Smooth muscle cell (in vitro differentiated cells): Measurements from ENCODE around the gene ANKRD9. TPM values are rescaled to one million over a fixed set of nuclear protein-coding genes. Genes with fewer than 3 reads are reported as not detected.

ENCODE experiments used
- DNase-seq: peaks from one replicate; lab custom pipeline; 2025; ENCODE audit not compliant: unreplicated experiment; lab: John Stamatoyannopoulos, UW
- H2AFZ ChIP-seq: fragments of 200-600 bp; sonication (generic); 2 replicates; pipeline ENCODE4 v1.6.0; 2016; ENCODE audit warnings: antibody characterized with exemption, low read depth, mild to moderate bottlenecking
- H3F3A ChIP-seq: fragments of 200-600 bp; sonication (generic); 2 replicates; pipeline ENCODE4 v1.6.0; 2017; ENCODE audit warnings: antibody characterized with exemption, low read depth
- H3K27ac ChIP-seq: fragments of 200-600 bp; sonication (generic); 2 replicates; pipeline ENCODE4 v1.5.1; 2016; ENCODE audit warnings: low read depth, mild to moderate bottlenecking
- H3K27me3 ChIP-seq: fragments of 200-600 bp; sonication (generic); 2 replicates; pipeline ENCODE4 v1.6.1; 2016; ENCODE audit warnings: low read depth, mild to moderate bottlenecking
- H3K36me3 ChIP-seq: fragments of 200-600 bp; sonication (generic); 2 replicates; pipeline ENCODE4 v1.5.1; 2016; ENCODE audit warnings: low read depth
- H3K4me1 ChIP-seq: fragments of 200-600 bp; sonication (generic); 2 replicates; pipeline ENCODE4 v1.5.1; 2016; ENCODE audit warnings: low read depth
- H3K4me2 ChIP-seq: fragments of 200-600 bp; sonication (generic); 2 replicates; pipeline ENCODE4 v1.6.0; 2016; ENCODE audit warnings: mild to moderate bottlenecking
- H3K4me3 ChIP-seq: fragments of 200-600 bp; sonication (generic); 2 replicates; pipeline ENCODE4 v1.5.1; 2016; ENCODE audit warnings: mild to moderate bottlenecking
- H3K79me2 ChIP-seq: fragments of 200-600 bp; sonication (generic); 2 replicates; pipeline ENCODE4 v1.6.0; 2016; ENCODE audit warnings: low read depth, mild to moderate bottlenecking
- H3K9ac ChIP-seq: fragments of 200-600 bp; sonication (generic); 2 replicates; pipeline ENCODE4 v1.6.0; 2016; ENCODE audit warnings: low read depth
- H3K9me3 ChIP-seq: fragments of 200-600 bp; sonication (generic); replicated peaks from 2 replicates; pipeline ENCODE4 v1.5.1; 2016; ENCODE audit warnings: low read depth
- H4K20me1 ChIP-seq: fragments of 200-600 bp; sonication (generic); 2 replicates; pipeline ENCODE4 v1.6.0; 2016; ENCODE audit warnings: low read depth
- CTCF ChIP-seq: fragments of 200-600 bp; sonication (generic); IDR thresholded peaks from 2 replicates; pipeline ENCODE4 v1.5.1; 2017; ENCODE audit warnings: borderline replicate concordance, mild to moderate bottlenecking, antibody characterized with exemption; ENCODE audit not compliant: insufficient read depth, poor library complexity, severe bottlenecking
- WGBS: methylation state at CpG from one replicate; pipeline ENCODE4 v1.1.7; 2016; ENCODE audit warnings: low lambda C conversion rate; 5-methylcytosine and 5-hydroxymethylcytosine counted together
- polyA plus RNA-seq: library from polyadenylated mRNA; unstranded; fragments of >200 nt; fragmentation: Nextera tagmentation; extraction: Ambion mirVana; gene quantifications from 2 replicates; pipeline ENCODE4 v1.2.1, GENCODE V29; 2016
- total RNA-seq: library from RNA; depleted of rRNA; stranded (reverse); fragments of >200 nt; gene quantifications from 2 replicates; pipeline ENCODE4 v1.2.3, GENCODE V29; 2014

Gene ANKRD9
- total and polyA plus RNA-seq, 2 experiments from 2014 or later = 17.2 to 38.9 TPM

- WGBS = 70% methylated on average over 3 of the region's 3 CpGs
- no peak for DNase-seq
- Histone ChIP-seq H3K4me1 (no peaks in the 10 kb centered on the region), H3K36me3 (no peaks in the 10 kb centered on the region), H3K27me3 (no peaks in the 10 kb centered on the region), H3K27ac (no peak overlapping the region), H3K4me3 (no peak overlapping the region), H4K20me1 (no peaks in the 10 kb centered on the region), H3K79me2 (no peaks in the 10 kb centered on the region), H2AFZ (no peak overlapping the region), H3F3A (no peaks in the 10 kb centered on the region), H3K4me2 (no peak overlapping the region), H3K9ac (no peak overlapping the region), H3K9me3 (no peaks in the 10 kb centered on the region)
- TF ChIP-seq CTCF = no peak
Measured at GRCh38 chr14:102532204-102532658, 22.7 kb upstream of the ANKRD9 start.

GRCh38 chr14:102530828-102531478, 21.4 kb upstream of the ANKRD9 start:
- 81% methylated on average over 13 of the region's 13 CpGs for WGBS
- no peak overlapping the region for H2AFZ ChIP-seq
- no peak overlapping the region for H3K4me2 ChIP-seq
- no peaks in the 10 kb centered on the region for H3K9me3 ChIP-seq
- no peaks in the 10 kb centered on the region for H3F3A ChIP-seq
- no peak for DNase-seq
- H3K36me3 ChIP-seq = no peaks in the 10 kb centered on the region
- no peak overlapping the region for H3K4me3 ChIP-seq
- H3K79me2 ChIP-seq = no peaks in the 10 kb centered on the region
- no peak for TF ChIP-seq CTCF
- H3K27me3 ChIP-seq = no peaks in the 10 kb centered on the region
- no peak overlapping the region for H3K9ac ChIP-seq
- no peak overlapping the region for H3K27ac ChIP-seq
- H4K20me1 ChIP-seq = no peaks in the 10 kb centered on the region
- H3K4me1 ChIP-seq = no peaks in the 10 kb centered on the region

GRCh38 chr14:102528431-102529170, 19.0 kb upstream of the ANKRD9 start:
- Histone ChIP-seq H3K36me3 (no peaks in the 10 kb centered on the region), H3F3A (no peaks in the 10 kb centered on the region), H3K9ac (no peak overlapping the region), H4K20me1 (no peaks in the 10 kb centered on the region), H3K9me3 (no peaks in the 10 kb centered on the region), H3K4me3 (no peak overlapping the region), H2AFZ (no peak overlapping the region), H3K4me1 (no peaks in the 10 kb centered on the region), H3K27me3 (no peaks in the 10 kb centered on the region), H3K79me2 (no peaks in the 10 kb centered on the region), H3K4me2 (no peak overlapping the region), H3K27ac (no peak overlapping the region)
- 93% methylated on average over 11 of the region's 11 CpGs for WGBS
- TF ChIP-seq CTCF = no peak
- no peak for DNase-seq
